DND-41 (cell line): ENCODE data around the gene CABS1.

ENCODE experiments used
- EZH2 ChIP-seq: IDR thresholded peaks from 3 replicates; pipeline ENCODE4 v1.6.1; 2012; ENCODE audit warnings: borderline replicate concordance, low read depth, mild to moderate bottlenecking, moderate library complexity, low read length, inconsistent platforms; ENCODE audit not compliant: severe bottlenecking
- TF ChIP-seq, protein P1 (sequence below): IDR thresholded peaks from 2 replicates; pipeline ENCODE4 v1.5.1; 2012; ENCODE audit warnings: borderline replicate concordance, low read length, moderate library complexity, mild to moderate bottlenecking; ENCODE audit not compliant: poor library complexity, severe bottlenecking; ENCODE audit errors: extremely low read depth

- TF ChIP-seq, protein P1, sequence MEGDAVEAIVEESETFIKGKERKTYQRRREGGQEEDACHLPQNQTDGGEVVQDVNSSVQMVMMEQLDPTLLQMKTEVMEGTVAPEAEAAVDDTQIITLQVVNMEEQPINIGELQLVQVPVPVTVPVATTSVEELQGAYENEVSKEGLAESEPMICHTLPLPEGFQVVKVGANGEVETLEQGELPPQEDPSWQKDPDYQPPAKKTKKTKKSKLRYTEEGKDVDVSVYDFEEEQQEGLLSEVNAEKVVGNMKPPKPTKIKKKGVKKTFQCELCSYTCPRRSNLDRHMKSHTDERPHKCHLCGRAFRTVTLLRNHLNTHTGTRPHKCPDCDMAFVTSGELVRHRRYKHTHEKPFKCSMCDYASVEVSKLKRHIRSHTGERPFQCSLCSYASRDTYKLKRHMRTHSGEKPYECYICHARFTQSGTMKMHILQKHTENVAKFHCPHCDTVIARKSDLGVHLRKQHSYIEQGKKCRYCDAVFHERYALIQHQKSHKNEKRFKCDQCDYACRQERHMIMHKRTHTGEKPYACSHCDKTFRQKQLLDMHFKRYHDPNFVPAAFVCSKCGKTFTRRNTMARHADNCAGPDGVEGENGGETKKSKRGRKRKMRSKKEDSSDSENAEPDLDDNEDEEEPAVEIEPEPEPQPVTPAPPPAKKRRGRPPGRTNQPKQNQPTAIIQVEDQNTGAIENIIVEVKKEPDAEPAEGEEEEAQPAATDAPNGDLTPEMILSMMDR: no peak
- no peak for TF ChIP-seq EZH2
These were observed 8.7 kb upstream of the CABS1 start for GRCh38 chr4:70326052-70326451.
